Thyroid gland (tissue), 4 donors: ENCODE measurements around the gene PTPRT.

Experiments
- POLR2A ChIP-seq, 2 donors: fragments of 450-650 bp; IDR thresholded peaks; one replicate each; pipeline ENCODE4 v1.6.1; 2017; ENCODE audit warnings: antibody characterized with exemption in 2 of 2, mild to moderate bottlenecking in 2 of 2, moderate library complexity in 1 of 2
- TF ChIP-seq, protein P1 (sequence below), 6 experiments: fragments of 200-600 bp in 3 of 6; fragments of 450-650 bp in 3 of 6; sonication (generic) in 3 of 6; IDR thresholded peaks; one replicate each; pipeline ENCODE4 v1.5.1; 2016 to 2019; ENCODE audit warnings: antibody characterized with exemption in 6 of 6, mild to moderate bottlenecking in 2 of 6, inconsistent platforms in 1 of 6, moderate library complexity in 1 of 6

DNA sequence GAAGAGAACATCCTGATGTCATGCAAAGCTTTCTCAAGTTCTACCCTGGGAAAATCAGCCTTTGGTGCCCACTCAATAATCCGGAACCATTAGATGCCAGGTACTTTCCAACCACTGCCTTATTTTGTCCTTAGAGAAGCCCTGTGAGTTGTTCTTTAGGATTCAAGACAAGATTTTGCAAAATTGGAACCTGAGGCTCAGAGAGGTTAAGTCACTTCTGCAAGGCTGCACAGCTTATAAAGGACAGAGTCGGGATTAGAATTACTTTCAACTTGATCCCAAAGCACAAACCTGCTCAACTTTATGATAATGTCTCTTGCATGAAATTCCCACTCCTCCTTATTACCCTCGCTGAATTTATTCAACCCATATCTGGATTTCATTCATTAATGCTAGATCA lies 287.2 kb downstream of the PTPRT start:
- TF ChIP-seq, protein P1, sequence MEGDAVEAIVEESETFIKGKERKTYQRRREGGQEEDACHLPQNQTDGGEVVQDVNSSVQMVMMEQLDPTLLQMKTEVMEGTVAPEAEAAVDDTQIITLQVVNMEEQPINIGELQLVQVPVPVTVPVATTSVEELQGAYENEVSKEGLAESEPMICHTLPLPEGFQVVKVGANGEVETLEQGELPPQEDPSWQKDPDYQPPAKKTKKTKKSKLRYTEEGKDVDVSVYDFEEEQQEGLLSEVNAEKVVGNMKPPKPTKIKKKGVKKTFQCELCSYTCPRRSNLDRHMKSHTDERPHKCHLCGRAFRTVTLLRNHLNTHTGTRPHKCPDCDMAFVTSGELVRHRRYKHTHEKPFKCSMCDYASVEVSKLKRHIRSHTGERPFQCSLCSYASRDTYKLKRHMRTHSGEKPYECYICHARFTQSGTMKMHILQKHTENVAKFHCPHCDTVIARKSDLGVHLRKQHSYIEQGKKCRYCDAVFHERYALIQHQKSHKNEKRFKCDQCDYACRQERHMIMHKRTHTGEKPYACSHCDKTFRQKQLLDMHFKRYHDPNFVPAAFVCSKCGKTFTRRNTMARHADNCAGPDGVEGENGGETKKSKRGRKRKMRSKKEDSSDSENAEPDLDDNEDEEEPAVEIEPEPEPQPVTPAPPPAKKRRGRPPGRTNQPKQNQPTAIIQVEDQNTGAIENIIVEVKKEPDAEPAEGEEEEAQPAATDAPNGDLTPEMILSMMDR (IDR thresholded peaks at IDR 0.05) = no peak
- no peak for TF ChIP-seq POLR2A (IDR thresholded peaks at IDR 0.05)
